ENCODE data around the gene IPCEF1. TPM values are rescaled to one million over a fixed set of nuclear protein-coding genes. Genes with fewer than 3 reads are reported as not detected.

IPCEF1 gene
- total and polyA plus RNA-seq, 2 experiments from 2014 or later = 0.80 TPM; not detected in 1

GRCh38 chr6:154232013-154232910 is 124.3 kb downstream of the IPCEF1 start:
- H3K27ac ChIP-seq = no peak overlapping the region
- no peak overlapping the region for H3K4me3 ChIP-seq
- H3K4me2 ChIP-seq = no peak overlapping the region
- no peaks in the 10 kb centered on the region for H3K79me2 ChIP-seq
- TF ChIP-seq CTCF (IDR thresholded peaks at IDR 0.05; ENCODE audit: poor library complexity) = no peak
- TF ChIP-seq EZH2phosphoT487 (IDR thresholded peaks at IDR 0.05; ENCODE audit: low read depth, severe bottlenecking, unreplicated experiment) = no peak
- TF ChIP-seq EZH2 (IDR thresholded peaks at IDR 0.05; ENCODE audit: borderline replicate concordance) = no peak
- no peaks in the 10 kb centered on the region for H3K36me3 ChIP-seq (replicated peaks; ENCODE audit: insufficient read depth, low read depth)
- DNase-seq (ENCODE audit: low spot score) = no peak
- WGBS (ENCODE audit: low lambda C conversion rate, missing lambda C conversion rate) = 80% methylated on average over 7 of the region's 7 CpGs
- no peaks in the 10 kb centered on the region for H3K27me3 ChIP-seq
- no peaks in the 10 kb centered on the region for H3K4me1 ChIP-seq (ENCODE audit: insufficient read depth)
- H3K9me2 ChIP-seq (replicated peaks; ENCODE audit: insufficient read depth) = no peaks in the 10 kb centered on the region
- H4K20me1 ChIP-seq (ENCODE audit: insufficient read depth, poor library complexity, severe bottlenecking) = no peaks in the 10 kb centered on the region
- no peak overlapping the region for H2AFZ ChIP-seq
- no peaks in the 10 kb centered on the region for H3K9me3 ChIP-seq (ENCODE audit: low read depth)

GRCh38 chr6:154230910-154231595 is 125.5 kb downstream of the IPCEF1 start:
- no peak overlapping the region for H3K27ac ChIP-seq
- 94% methylated on average over 5 of the region's 5 CpGs for WGBS (ENCODE audit: low lambda C conversion rate, missing lambda C conversion rate)
- DNase-seq (ENCODE audit: low spot score) = no peak
- no peaks in the 10 kb centered on the region for H4K20me1 ChIP-seq (ENCODE audit: insufficient read depth, poor library complexity, severe bottlenecking)
- no peaks in the 10 kb centered on the region for H3K9me2 ChIP-seq (replicated peaks; ENCODE audit: insufficient read depth)
- no peaks in the 10 kb centered on the region for H3K36me3 ChIP-seq (replicated peaks; ENCODE audit: insufficient read depth, low read depth)
- H3K4me1 ChIP-seq (ENCODE audit: insufficient read depth) = no peaks in the 10 kb centered on the region
- H3K27me3 ChIP-seq = no peaks in the 10 kb centered on the region
- H3K4me3 ChIP-seq = no peak overlapping the region
- H2AFZ ChIP-seq = no peak overlapping the region
- H3K79me2 ChIP-seq = no peaks in the 10 kb centered on the region
- H3K4me2 ChIP-seq = no peak overlapping the region
- no peak for TF ChIP-seq EZH2 (IDR thresholded peaks at IDR 0.05; ENCODE audit: borderline replicate concordance)
- no peak for TF ChIP-seq CTCF (IDR thresholded peaks at IDR 0.05; ENCODE audit: poor library complexity)
- no peak for TF ChIP-seq EZH2phosphoT487 (IDR thresholded peaks at IDR 0.05; ENCODE audit: low read depth, severe bottlenecking, unreplicated experiment)
- no peaks in the 10 kb centered on the region for H3K9me3 ChIP-seq (ENCODE audit: low read depth)

GRCh38 chr6:154230393-154230792 is 126.2 kb downstream of the IPCEF1 start:
- DNase-seq (ENCODE audit: low spot score) = no peak
- H3K27me3 ChIP-seq = no peaks in the 10 kb centered on the region
- H3K4me2 ChIP-seq = no peak overlapping the region
- H3K9me3 ChIP-seq (ENCODE audit: low read depth) = no peaks in the 10 kb centered on the region
- no peaks in the 10 kb centered on the region for H3K79me2 ChIP-seq
- H3K9me2 ChIP-seq (replicated peaks; ENCODE audit: insufficient read depth) = no peaks in the 10 kb centered on the region
- H3K36me3 ChIP-seq (replicated peaks; ENCODE audit: insufficient read depth, low read depth) = no peaks in the 10 kb centered on the region
- H2AFZ ChIP-seq = no peak overlapping the region
- no peak overlapping the region for H3K27ac ChIP-seq
- WGBS (ENCODE audit: low lambda C conversion rate, missing lambda C conversion rate) = 90% methylated on average over 3 of the region's 3 CpGs
- no peak overlapping the region for H3K4me3 ChIP-seq
- H3K4me1 ChIP-seq (ENCODE audit: insufficient read depth) = no peaks in the 10 kb centered on the region
- H4K20me1 ChIP-seq (ENCODE audit: insufficient read depth, poor library complexity, severe bottlenecking) = no peaks in the 10 kb centered on the region
- TF ChIP-seq CTCF (IDR thresholded peaks at IDR 0.05; ENCODE audit: poor library complexity) (no peak), EZH2phosphoT487 (IDR thresholded peaks at IDR 0.05; ENCODE audit: low read depth, severe bottlenecking, unreplicated experiment) (no peak), EZH2 (IDR thresholded peaks at IDR 0.05; ENCODE audit: borderline replicate concordance) (no peak)
